Left lung (tissue), 10 donors: ENCODE measurements around the gene HDLBP. TPM values are rescaled to one million over a fixed set of nuclear protein-coding genes. Genes with fewer than 3 reads are reported as not detected.

Source experiments
- ATAC-seq: fragments of 200-7000 bp; cut with Tn5 transposase; one replicate; pipeline ENCODE4 v1.9.1; 2020; ENCODE audit warnings: moderate library complexity
- DNase-seq, 4 donors: peaks; one replicate each; pipeline ENCODE4 v3.0.0-alpha.2; 2013 to 2020
- H3K27ac ChIP-seq, 2 donors: fragments of 200-600 bp; sonication (generic) in 1 of 2; one replicate each; pipeline versions ENCODE4 v1.5.0 to v1.8.0; 2020 to 2021
- H3K27me3 ChIP-seq, 2 donors: fragments of 200-600 bp; sonication (generic) in 1 of 2; one replicate each; pipeline versions ENCODE4 v1.5.0 to v1.8.0; 2020 to 2021
- H3K36me3 ChIP-seq, 2 donors: fragments of 200-600 bp; sonication (generic) in 1 of 2; one replicate each; pipeline versions ENCODE4 v1.5.0 to v1.8.0; 2020 to 2021
- H3K4me1 ChIP-seq, 2 donors: fragments of 200-600 bp; one replicate each; pipeline ENCODE4 v1.8.0; 2021
- H3K4me3 ChIP-seq, 2 donors: fragments of 200-600 bp; sonication (generic) in 1 of 2; one replicate each; pipeline versions ENCODE4 v1.5.0 to v1.8.0; 2020 to 2021; ENCODE audit warnings: mild to moderate bottlenecking in 1 of 2
- H3K9me3 ChIP-seq, 2 donors: fragments of 200-600 bp; sonication (generic) in 1 of 2; one replicate each; pipeline versions ENCODE4 v1.5.0 to v1.8.0; 2020 to 2021
- CTCF ChIP-seq, 2 donors: fragments of 200-600 bp; sonication (generic) in 1 of 2; IDR thresholded peaks; one replicate each; pipeline versions ENCODE4 v1.5.0 to v1.8.0; 2021; ENCODE audit warnings: antibody characterized with exemption in 2 of 2
- intact Hi-C, 2 donors: fragments of 100-400 bp; cut with DNase I; formaldehyde crosslinking; loops; one replicate each; pipeline versions ENCODE4 v1.11.2 to v1.14.2; 2022
- polyA plus RNA-seq, 6 donors: library from polyadenylated mRNA; unstranded; fragments of 120-200 nt; gene quantifications; one replicate each; pipeline ENCODE4 v1.2.1, GENCODE V29; 2013; ENCODE audit not compliant: insufficient read length in 6 of 6
- total RNA-seq, 2 donors: library from RNA; stranded (reverse); fragmentation: NEBNext Ultra II Directional; extraction: Animal tissue kit (Norgen Biotek cat#: 25700); gene quantifications; one replicate each; pipeline ENCODE4 v1.2.1, GENCODE V29; 2021
- donor health status: DM: no; HTN: yes; CAD: no.
- donor health status: DM: no; HTN: no; CAD: no.

Gene HDLBP
- total and polyA plus RNA-seq, 8 donors, result 369 to 567 (median 401) TPM

GRCh38 chr2:241304039-241304670, 11.3 kb downstream of the HDLBP start:
- DNase-seq (no peak), ATAC-seq (no peak)
- no peaks in the 10 kb centered on the region for H3K27me3 ChIP-seq
- no peaks in the 10 kb centered on the region for H3K36me3 ChIP-seq
- H3K27ac ChIP-seq, result no peak overlapping the region
- TF ChIP-seq CTCF (IDR thresholded peaks at IDR 0.05), result no peak
- H3K9me3 ChIP-seq, result no peaks in the 10 kb centered on the region
- peaks cover 11 to 33% of the 10 kb centered on the region in 2 donors for H3K4me1 ChIP-seq
- H3K4me3 ChIP-seq, result no peak overlapping the region
- intact Hi-C loops, result no loop called here

GRCh38 chr2:241302759-241303651, 12.5 kb downstream of the HDLBP start:
- no peaks in the 10 kb centered on the region for H3K36me3 ChIP-seq
- no peak overlapping the region for H3K27ac ChIP-seq
- H3K9me3 ChIP-seq, result no peaks in the 10 kb centered on the region
- DNase-seq, result no peak
- H3K4me1 ChIP-seq, result peaks cover 11 to 27% of the 10 kb centered on the region in 2 donors
- peak; percentile 75 for ATAC-seq
- no peak overlapping the region for H3K4me3 ChIP-seq
- H3K27me3 ChIP-seq, result no peaks in the 10 kb centered on the region
- intact Hi-C loops, result no loop called here
- TF ChIP-seq CTCF (IDR thresholded peaks at IDR 0.05), result no peak

GRCh38 chr2:241302083-241302482, 13.4 kb downstream of the HDLBP start:
- Histone ChIP-seq H3K36me3 (no peaks in the 10 kb centered on the region), H3K27ac (no peak overlapping the region), H3K4me1 (peaks cover 11 to 20% of the 10 kb centered on the region in 2 donors), H3K9me3 (no peaks in the 10 kb centered on the region), H3K27me3 (no peaks in the 10 kb centered on the region), H3K4me3 (no peak overlapping the region)
- TF ChIP-seq CTCF (IDR thresholded peaks at IDR 0.05), result no peak
- ATAC-seq, result no peak
- intact Hi-C loops, result no loop called here
- no peak for DNase-seq

GRCh38 chr2:241300000-241300399, 15.5 kb downstream of the HDLBP start:
- no peak for TF ChIP-seq CTCF (IDR thresholded peaks at IDR 0.05)
- DNase-seq (no peak), ATAC-seq (no peak)
- intact Hi-C loops, result no loop called here
- Histone ChIP-seq H3K36me3 (no peaks in the 10 kb centered on the region), H3K4me1 (peaks cover 11 to 20% of the 10 kb centered on the region in 2 donors), H3K9me3 (no peaks in the 10 kb centered on the region), H3K27ac (no peak overlapping the region), H3K27me3 (no peaks in the 10 kb centered on the region), H3K4me3 (no peak overlapping the region)

GRCh38 chr2:241298673-241299072, 16.8 kb downstream of the HDLBP start:
- ATAC-seq (no peak), DNase-seq (no peak)
- Histone ChIP-seq H3K27me3 (no peaks in the 10 kb centered on the region), H3K9me3 (no peaks in the 10 kb centered on the region), H3K36me3 (no peaks in the 10 kb centered on the region), H3K4me3 (no peak overlapping the region), H3K4me1 (peaks cover 8 to 20% of the 10 kb centered on the region in 2 donors), H3K27ac (no peak overlapping the region)
- TF ChIP-seq CTCF (IDR thresholded peaks at IDR 0.05), result no peak
- intact Hi-C loops, result no loop called here
